H9 (cell line): Measurements from ENCODE around the gene MXRA5. TPM values are rescaled to one million over a fixed set of nuclear protein-coding genes. Genes with fewer than 3 reads are reported as not detected.

ENCODE experiments used
- DNase-seq: peaks from one replicate; pipeline ENCODE4 v3.0.0-alpha.2; 2017
- H2AFZ ChIP-seq: one replicate; pipeline ENCODE4 v1.6.1; 2013; ENCODE audit warnings: mild to moderate bottlenecking, low read length, control low read depth, moderate library complexity
- H2AK5ac ChIP-seq: 2 replicates; pipeline ENCODE4 v1.6.1; 2013; ENCODE audit warnings: low read length, control low read depth, mixed read lengths; ENCODE audit not compliant: insufficient read length
- H2BK120ac ChIP-seq: one replicate; pipeline ENCODE4 v1.6.1; 2013; ENCODE audit warnings: low read depth, mild to moderate bottlenecking, low read length, control low read depth, inconsistent platforms; ENCODE audit not compliant: poor library complexity, severe bottlenecking
- H2BK12ac ChIP-seq: 2 replicates; pipeline ENCODE4 v1.6.1; 2013; ENCODE audit warnings: low read length, control low read depth, mixed read lengths, low read depth; ENCODE audit not compliant: insufficient read length
- H2BK15ac ChIP-seq: 2 replicates; pipeline ENCODE4 v1.6.1; 2013; ENCODE audit warnings: low read depth, low read length, control low read depth
- H2BK20ac ChIP-seq: one replicate; pipeline ENCODE4 v1.6.1; 2013; ENCODE audit warnings: low read depth, mild to moderate bottlenecking, low read length, control low read depth, inconsistent platforms; ENCODE audit not compliant: poor library complexity, severe bottlenecking
- H2BK5ac ChIP-seq: 2 replicates; pipeline ENCODE4 v1.6.1; 2013; ENCODE audit warnings: low read length, control low read depth, mixed read lengths; ENCODE audit not compliant: insufficient read length
- H3K14ac ChIP-seq: 2 replicates; pipeline ENCODE4 v1.6.1; 2013; ENCODE audit warnings: low read length, control low read depth; ENCODE audit not compliant: insufficient read depth
- H3K18ac ChIP-seq: 2 replicates; pipeline ENCODE4 v1.6.1; 2013; ENCODE audit warnings: low read depth, mild to moderate bottlenecking, mixed read lengths, low read length, control low read depth; ENCODE audit not compliant: insufficient read length
- H3K23ac ChIP-seq: 2 replicates; pipeline ENCODE4 v1.6.1; 2013; ENCODE audit warnings: low read length, control low read depth, mixed read lengths, low read depth; ENCODE audit not compliant: insufficient read length
- H3K23me2 ChIP-seq: 2 replicates; pipeline ENCODE4 v1.6.1; 2013; ENCODE audit warnings: low read depth, mild to moderate bottlenecking, mixed read lengths, low read length, control low read depth; ENCODE audit not compliant: insufficient read length, poor library complexity, severe bottlenecking
- H3K27ac ChIP-seq: 2 replicates; pipeline ENCODE4 v1.5.1; 2013; ENCODE audit warnings: low read length, control low read depth, mixed read lengths, low read depth; ENCODE audit not compliant: insufficient read length
- H3K27me3 ChIP-seq: 2 replicates; pipeline ENCODE4 v1.6.1; 2013; ENCODE audit warnings: low read length, control low read depth, inconsistent platforms; ENCODE audit not compliant: insufficient read depth
- H3K4ac ChIP-seq: 2 replicates; pipeline ENCODE4 v1.6.1; 2013; ENCODE audit warnings: low read depth, mild to moderate bottlenecking, control low read depth, inconsistent platforms, low read length, moderate library complexity
- H3K4me1 ChIP-seq: 2 replicates; pipeline ENCODE4 v1.6.1; 2013; ENCODE audit warnings: low read length, control low read depth, inconsistent platforms; ENCODE audit not compliant: insufficient read depth
- H3K4me2 ChIP-seq: 2 replicates; pipeline ENCODE4 v1.6.1; 2013; ENCODE audit warnings: low read length, control low read depth, mixed read lengths; ENCODE audit not compliant: insufficient read length, insufficient read depth
- H3K56ac ChIP-seq: 2 replicates; pipeline ENCODE4 v1.6.1; 2013; ENCODE audit warnings: low read depth, mild to moderate bottlenecking, mixed read lengths, low read length, control low read depth; ENCODE audit not compliant: insufficient read length
- H3K79me1 ChIP-seq: 2 replicates; pipeline ENCODE4 v1.6.1; 2013; ENCODE audit warnings: low read depth, mild to moderate bottlenecking, moderate library complexity, low read length, control low read depth, inconsistent platforms; ENCODE audit not compliant: insufficient read depth, poor library complexity, severe bottlenecking
- H3K79me2 ChIP-seq: 2 replicates; pipeline ENCODE4 v1.6.1; 2013; ENCODE audit warnings: low read length, control low read depth, inconsistent platforms; ENCODE audit not compliant: insufficient read depth
- H3K9ac ChIP-seq: 2 replicates; pipeline ENCODE4 v1.6.1; 2013; ENCODE audit warnings: low read length, control low read depth, mixed read lengths; ENCODE audit not compliant: insufficient read length; ENCODE audit errors: extremely low read depth
- H3K9me3 ChIP-seq: one replicate; pipeline ENCODE4 v1.6.1; 2013; ENCODE audit warnings: low read depth, low read length, inconsistent platforms; ENCODE audit not compliant: control insufficient read depth
- H3T11ph ChIP-seq: one replicate; pipeline ENCODE4 v1.6.1; 2013; ENCODE audit warnings: mild to moderate bottlenecking, low read length, control low read depth, inconsistent platforms
- H4K20me1 ChIP-seq: one replicate; pipeline ENCODE4 v1.6.1; 2013; ENCODE audit not compliant: control insufficient read depth, insufficient read length, insufficient read depth
- H4K5ac ChIP-seq: 2 replicates; pipeline ENCODE4 v1.6.1; 2013; ENCODE audit warnings: low read depth, mild to moderate bottlenecking, mixed read lengths, low read length, control low read depth; ENCODE audit not compliant: insufficient read length
- H4K8ac ChIP-seq: replicated peaks from 2 replicates; pipeline ENCODE4 v1.6.1; 2013; ENCODE audit warnings: low read length, control low read depth, mixed read lengths, low read depth; ENCODE audit not compliant: insufficient read length
- H4K91ac ChIP-seq: 2 replicates; pipeline ENCODE4 v1.6.1; 2013; ENCODE audit warnings: low read depth, mild to moderate bottlenecking, moderate library complexity, mixed read lengths, low read length, control low read depth; ENCODE audit not compliant: insufficient read length
- H3K27ac Mint-ChIP-seq, 3 experiments: 2 replicates in 2 of 3; 3 replicates in 1 of 3; pipeline ENCODE4 v1.8.0; 2020 to 2021; ENCODE audit warnings: mixed read lengths in 3 of 3, mild to moderate bottlenecking in 1 of 3, moderate library complexity in 1 of 3
- H3K27me3 Mint-ChIP-seq: 2 replicates; pipeline ENCODE4 v1.8.0; 2021; ENCODE audit warnings: low read depth, mild to moderate bottlenecking, moderate library complexity, mixed read lengths
- H3K36me3 Mint-ChIP-seq, 3 experiments: 2 replicates in 2 of 3; 3 replicates in 1 of 3; pipeline ENCODE4 v1.8.0; 2020 to 2021; ENCODE audit warnings: low read depth in 3 of 3, mixed read lengths in 3 of 3; ENCODE audit not compliant: insufficient read depth in 1 of 3
- H3K4me1 Mint-ChIP-seq, 2 experiments: 2 replicates each; pipeline ENCODE4 v1.8.0; 2020; ENCODE audit warnings: mixed read lengths in 2 of 2
- H3K4me3 Mint-ChIP-seq, 2 experiments: 2 replicates in 1 of 2; 3 replicates in 1 of 2; pipeline ENCODE4 v1.8.0; 2020 to 2021; ENCODE audit warnings: mild to moderate bottlenecking in 2 of 2, mixed read lengths in 2 of 2, moderate library complexity in 1 of 2
- H3K9me3 Mint-ChIP-seq, 2 experiments: 2 replicates in 1 of 2; 3 replicates in 1 of 2; pipeline ENCODE4 v1.8.0; 2020; ENCODE audit warnings: mild to moderate bottlenecking in 2 of 2, mixed read lengths in 2 of 2, moderate library complexity in 1 of 2
- CTCF ChIP-seq: fragments of 200-600 bp; sonication (generic); conservative IDR thresholded peaks from 3 replicates; pipeline ENCODE4 v1.8.0; 2021; ENCODE audit warnings: antibody characterized with exemption, mild to moderate bottlenecking
- WGBS: extraction: QIAGEN DNeasy Blood & Tissue Kit; methylation state at CpG from one replicate; pipeline ENCODE4 v1.1.7; 2013; ENCODE audit warnings: missing lambda C conversion rate, low lambda C conversion rate, mixed read lengths; ENCODE audit not compliant: insufficient read length; ENCODE audit errors: extremely low coverage; 5-methylcytosine and 5-hydroxymethylcytosine counted together
- total RNA-seq: library from RNA; stranded (reverse); gene quantifications from 2 replicates; pipeline ENCODE4 v1.2.1, GENCODE V29; 2021

MXRA5 gene
- total RNA-seq, 1 experiment from 2014 or later: 1.0 TPM

GRCh38 chrX:3326681-3327080 is 19.8 kb downstream of the MXRA5 start:
- H3K27me3 Mint-ChIP-seq: peaks cover 6% of the 10 kb centered on the region
- H3K9me3 Mint-ChIP-seq: peaks cover 4 to 13% of the 10 kb centered on the region in 2 experiments; a peak in 4 of 5 replicates
- H3K36me3 Mint-ChIP-seq: peaks cover 0 to 5% (median 3%) of the 10 kb centered on the region in 3 experiments; a peak in 2 of 7 replicates
- H3K4me3 Mint-ChIP-seq: no peak overlapping the region
- Histone ChIP-seq H3K9me3 (no peaks in the 10 kb centered on the region), H3K23me2 (no peaks in the 10 kb centered on the region), H3K79me1 (no peaks in the 10 kb centered on the region), H3K14ac (no peak overlapping the region), H2BK20ac (no peak overlapping the region), H3K9ac (no peak overlapping the region), H3K27me3 (no peaks in the 10 kb centered on the region; the same call in 1 of the 2 replicates), H4K91ac (no peak overlapping the region), H2AFZ (no peak overlapping the region), H2BK12ac (no peak overlapping the region), H4K20me1 (peaks cover 2% of the 10 kb centered on the region), H3K4me1 (no peaks in the 10 kb centered on the region), H2BK120ac (no peak overlapping the region), H3K27ac (no peak overlapping the region), H2AK5ac (no peak overlapping the region), H3K56ac (no peak overlapping the region), H2BK5ac (no peak overlapping the region), H3K18ac (no peak overlapping the region), H3K4ac (no peak overlapping the region), H3K4me2 (no peak overlapping the region), H3K79me2 (no peaks in the 10 kb centered on the region), H3K23ac (no peak overlapping the region), H2BK15ac (no peak overlapping the region), H4K8ac (no peak overlapping the region), H3T11ph (no peak overlapping the region), H4K5ac (no peak overlapping the region)
- no peak for TF ChIP-seq CTCF
- no CpG with 5 or more reads among the region's 7 CpGs for WGBS
- H3K27ac Mint-ChIP-seq: no peak overlapping the region
- no peak for DNase-seq
- H3K4me1 Mint-ChIP-seq: no peaks in the 10 kb centered on the region
